ENCODE results near the gene FAM163A.

DNA sequence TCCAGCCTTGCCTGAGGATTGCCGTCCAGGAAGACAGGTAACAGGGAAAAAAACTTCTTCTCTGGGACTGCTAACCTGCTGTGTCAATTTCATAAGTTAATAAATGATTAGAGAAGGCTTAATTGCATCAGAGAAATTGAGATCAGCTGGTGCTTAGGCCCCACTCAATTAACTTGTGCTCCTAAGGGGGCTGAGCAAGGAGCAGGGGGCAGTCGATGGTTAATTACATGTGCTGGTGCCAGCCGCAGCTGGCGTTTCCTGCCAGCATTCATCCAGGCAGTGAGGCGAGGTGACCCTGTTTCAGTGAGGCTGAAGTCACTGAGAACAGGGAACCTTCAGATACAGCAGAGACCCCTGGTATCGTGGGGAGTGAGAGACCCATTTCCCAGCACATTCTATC lies 60.0 kb downstream of the FAM163A start:
- no peak for TF ChIP-seq CEBPB (tag; IDR thresholded peaks at IDR 0.05)
- TF ChIP-seq ELF1 (tag; IDR thresholded peaks at IDR 0.05) = no peak
- no peak for TF ChIP-seq HMG20A (CRISPR knock-in tag; conservative IDR thresholded peaks at IDR 0.05)
- TF ChIP-seq, protein P1, sequence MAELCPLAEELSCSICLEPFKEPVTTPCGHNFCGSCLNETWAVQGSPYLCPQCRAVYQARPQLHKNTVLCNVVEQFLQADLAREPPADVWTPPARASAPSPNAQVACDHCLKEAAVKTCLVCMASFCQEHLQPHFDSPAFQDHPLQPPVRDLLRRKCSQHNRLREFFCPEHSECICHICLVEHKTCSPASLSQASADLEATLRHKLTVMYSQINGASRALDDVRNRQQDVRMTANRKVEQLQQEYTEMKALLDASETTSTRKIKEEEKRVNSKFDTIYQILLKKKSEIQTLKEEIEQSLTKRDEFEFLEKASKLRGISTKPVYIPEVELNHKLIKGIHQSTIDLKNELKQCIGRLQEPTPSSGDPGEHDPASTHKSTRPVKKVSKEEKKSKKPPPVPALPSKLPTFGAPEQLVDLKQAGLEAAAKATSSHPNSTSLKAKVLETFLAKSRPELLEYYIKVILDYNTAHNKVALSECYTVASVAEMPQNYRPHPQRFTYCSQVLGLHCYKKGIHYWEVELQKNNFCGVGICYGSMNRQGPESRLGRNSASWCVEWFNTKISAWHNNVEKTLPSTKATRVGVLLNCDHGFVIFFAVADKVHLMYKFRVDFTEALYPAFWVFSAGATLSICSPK (IDR thresholded peaks at IDR 0.05; ENCODE audit: borderline replicate concordance) = no peak
- TF ChIP-seq ZNF274 (IDR thresholded peaks at IDR 0.05; ENCODE audit: borderline replicate concordance, low read depth, low read length) = no peak
- no peak for TF ChIP-seq PBX2 (CRISPR knock-in tag; IDR thresholded peaks at IDR 0.05; ENCODE audit: low read depth)
- TF ChIP-seq PBX2 (tag; conservative IDR thresholded peaks at IDR 0.05; ENCODE audit: low read depth) = no peak
- TF ChIP-seq, protein P2, sequence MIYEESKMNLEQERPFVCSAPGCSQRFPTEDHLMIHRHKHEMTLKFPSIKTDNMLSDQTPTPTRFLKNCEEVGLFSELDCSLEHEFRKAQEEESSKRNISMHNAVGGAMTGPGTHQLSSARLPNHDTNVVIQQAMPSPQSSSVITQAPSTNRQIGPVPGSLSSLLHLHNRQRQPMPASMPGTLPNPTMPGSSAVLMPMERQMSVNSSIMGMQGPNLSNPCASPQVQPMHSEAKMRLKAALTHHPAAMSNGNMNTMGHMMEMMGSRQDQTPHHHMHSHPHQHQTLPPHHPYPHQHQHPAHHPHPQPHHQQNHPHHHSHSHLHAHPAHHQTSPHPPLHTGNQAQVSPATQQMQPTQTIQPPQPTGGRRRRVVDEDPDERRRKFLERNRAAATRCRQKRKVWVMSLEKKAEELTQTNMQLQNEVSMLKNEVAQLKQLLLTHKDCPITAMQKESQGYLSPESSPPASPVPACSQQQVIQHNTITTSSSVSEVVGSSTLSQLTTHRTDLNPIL (CRISPR knock-in tag; IDR thresholded peaks at IDR 0.05) = no peak
- no peak for TF ChIP-seq FIP1L1 (IDR thresholded peaks at IDR 0.05; ENCODE audit: low read depth, low read length, poor library complexity, severe bottlenecking)
- TF ChIP-seq ZFP36 (IDR thresholded peaks at IDR 0.05; ENCODE audit: low read depth, low read length, partially characterized antibody) = no peak
- TF ChIP-seq CTCF (IDR thresholded peaks at IDR 0.05 in 2 of 3, conservative IDR thresholded peaks at IDR 0.05 in 1 of 3; ENCODE audit: insufficient read depth in 2 of 3, low read depth in 1 of 3, low read length in 3 of 3) = no peak
- TF ChIP-seq EZH2 (IDR thresholded peaks at IDR 0.05; ENCODE audit: borderline replicate concordance, low read depth, low read length) = no peak
- no peak for TF ChIP-seq CBFB (CRISPR knock-in tag; IDR thresholded peaks at IDR 0.05)
- TF ChIP-seq, protein P3, sequence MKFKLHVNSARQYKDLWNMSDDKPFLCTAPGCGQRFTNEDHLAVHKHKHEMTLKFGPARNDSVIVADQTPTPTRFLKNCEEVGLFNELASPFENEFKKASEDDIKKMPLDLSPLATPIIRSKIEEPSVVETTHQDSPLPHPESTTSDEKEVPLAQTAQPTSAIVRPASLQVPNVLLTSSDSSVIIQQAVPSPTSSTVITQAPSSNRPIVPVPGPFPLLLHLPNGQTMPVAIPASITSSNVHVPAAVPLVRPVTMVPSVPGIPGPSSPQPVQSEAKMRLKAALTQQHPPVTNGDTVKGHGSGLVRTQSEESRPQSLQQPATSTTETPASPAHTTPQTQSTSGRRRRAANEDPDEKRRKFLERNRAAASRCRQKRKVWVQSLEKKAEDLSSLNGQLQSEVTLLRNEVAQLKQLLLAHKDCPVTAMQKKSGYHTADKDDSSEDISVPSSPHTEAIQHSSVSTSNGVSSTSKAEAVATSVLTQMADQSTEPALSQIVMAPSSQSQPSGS (CRISPR knock-in tag; IDR thresholded peaks at IDR 0.05) = no peak
